Activated naive CD4-positive, alpha-beta T cell treated with anti-CD3 and anti-CD28 coated beads, Interleukin-2, amount 50 U/mL, for 72 hours (primary cell): ENCODE results near the gene VCPKMT. TPM values are rescaled to one million over a fixed set of nuclear protein-coding genes. Genes with fewer than 3 reads are reported as not detected.

Source experiments
- ATAC-seq, 2 donors: fragments of 150-1000 bp; cut with Tn5 transposase; 2 replicates each; pipeline ENCODE4 v1.10.0; 2021; ENCODE audit warnings: mild to moderate bottlenecking in 2 of 2, moderate library complexity in 2 of 2
- DNase-seq, 2 donors: peaks; one replicate each; pipeline ENCODE4 v3.0.0; 2021 to 2022; ENCODE audit warnings: low spot score in 2 of 2
- H3K27ac Mint-ChIP-seq, 2 donors: one replicate each; pipeline ENCODE4 v1.8.0; 2022; ENCODE audit warnings: mild to moderate bottlenecking in 2 of 2, mixed read lengths in 2 of 2
- H3K36me3 Mint-ChIP-seq, 2 donors: one replicate each; pipeline ENCODE4 v1.8.0; 2022; ENCODE audit warnings: mixed read lengths in 2 of 2
- H3K9me3 Mint-ChIP-seq, 2 donors: one replicate each; pipeline ENCODE4 v1.8.0; 2022; ENCODE audit warnings: mixed read lengths in 2 of 2
- total RNA-seq, 2 donors: library from RNA; stranded (reverse); gene quantifications; one replicate each; pipeline ENCODE4 v1.2.3, GENCODE V29; 2022

VCPKMT gene
- 10 to 100 TPM in 1 of 2 donors, 1 to 10 TPM in 1; 6.9 to 18.8 TPM for total RNA-seq

DNA sequence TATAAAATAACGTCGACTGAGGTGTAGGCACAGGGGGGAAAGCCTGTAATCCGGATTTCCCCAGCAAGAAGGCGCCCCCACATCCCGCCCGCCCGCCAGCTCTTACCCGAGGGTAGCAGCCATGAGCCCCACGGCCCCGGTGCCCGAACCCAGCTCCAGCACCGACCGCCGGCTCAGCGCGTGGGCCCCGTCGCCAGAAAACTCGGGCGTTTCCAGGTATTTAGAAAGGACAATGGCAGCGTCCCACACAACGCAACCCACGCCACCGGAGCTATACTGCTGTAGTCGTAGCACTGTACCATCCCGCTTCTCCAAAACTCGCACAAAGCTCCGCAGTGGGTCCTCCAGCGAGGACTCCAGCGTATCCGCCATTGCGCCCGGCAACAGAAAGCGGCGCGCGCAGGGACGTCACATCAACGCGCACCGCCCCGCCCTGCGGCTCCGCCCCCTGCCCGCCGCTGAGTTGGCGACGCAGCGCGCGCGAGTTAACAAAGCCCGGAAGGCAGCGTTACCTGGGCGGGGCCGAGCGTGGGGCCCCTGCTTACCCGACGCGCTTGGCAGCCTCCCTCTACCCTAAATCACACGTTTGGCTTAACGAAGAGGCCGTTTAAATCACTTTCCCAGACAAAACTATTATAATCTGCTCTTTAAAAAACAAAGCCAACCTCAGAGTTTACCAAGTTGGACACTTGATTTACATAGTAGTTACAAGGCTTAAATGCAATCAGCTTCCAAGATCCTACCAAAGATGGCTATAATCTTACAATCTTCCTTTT is at the start of gene VCPKMT:
TSS of gene VCPKMT (minus strand) at position 392 of the 776 bp plus-strand sequence. CDS start at position 372, 20 bp downstream.
- H3K36me3 Mint-ChIP-seq: peaks cover 13 to 24% of the 10 kb centered on the region in 2 donors
- peak; percentile 94 to 98 for DNase-seq
- ATAC-seq: peak; percentile 100
- no peaks in the 10 kb centered on the region for H3K9me3 Mint-ChIP-seq
- peak within 1 kb of the TSS; percentile 95 to 98 for H3K27ac Mint-ChIP-seq

DNA sequence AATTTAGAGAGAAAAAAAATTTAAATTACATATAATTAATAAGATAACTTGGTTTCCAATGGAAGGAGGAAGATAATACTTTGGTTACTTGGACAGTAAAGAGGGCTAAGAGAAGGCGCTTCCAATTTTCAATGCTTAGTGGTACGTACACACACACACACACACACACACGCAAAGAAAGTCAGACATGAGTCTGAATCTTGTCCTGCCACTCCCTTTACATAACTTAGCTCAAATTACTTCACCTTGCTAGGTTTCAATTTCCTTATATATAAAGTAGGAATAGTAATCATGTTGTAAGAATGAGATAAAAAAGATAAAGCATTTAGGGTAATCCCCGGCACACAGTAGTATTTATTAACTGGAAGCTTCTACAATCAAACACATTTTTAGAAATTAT is 39.7 kb upstream of the VCPKMT start:
- Mint-ChIP-seq H3K9me3 (no peaks in the 10 kb centered on the region), H3K27ac (peak overlapping the region in 1 of 2 donors; percentile 20), H3K36me3 (no peaks in the 10 kb centered on the region)
- ATAC-seq: no peak
- no peak for DNase-seq

DNA sequence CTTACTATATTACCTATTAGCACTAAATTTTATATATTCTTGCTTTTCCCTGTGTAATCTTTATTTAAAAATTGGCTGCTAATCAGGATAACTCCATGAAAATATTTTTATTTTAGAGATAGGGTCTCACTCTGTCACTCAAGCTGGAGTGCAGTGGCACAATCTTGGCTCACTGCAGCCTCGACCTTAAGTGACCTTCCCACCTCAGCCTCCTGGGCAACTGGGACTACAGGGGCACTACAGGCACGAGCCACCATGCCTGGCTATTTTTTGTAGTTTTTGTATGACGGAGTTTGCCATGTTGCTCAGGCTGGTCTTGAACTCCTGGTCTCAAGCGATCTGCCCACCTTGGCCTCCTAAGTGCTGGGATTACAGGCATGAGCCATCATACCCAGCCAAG is 32.4 kb upstream of the VCPKMT start:
- Mint-ChIP-seq H3K36me3 (no peaks in the 10 kb centered on the region), H3K27ac (no peak overlapping the region), H3K9me3 (no peaks in the 10 kb centered on the region)
- no peak for DNase-seq
- no peak for ATAC-seq

DNA sequence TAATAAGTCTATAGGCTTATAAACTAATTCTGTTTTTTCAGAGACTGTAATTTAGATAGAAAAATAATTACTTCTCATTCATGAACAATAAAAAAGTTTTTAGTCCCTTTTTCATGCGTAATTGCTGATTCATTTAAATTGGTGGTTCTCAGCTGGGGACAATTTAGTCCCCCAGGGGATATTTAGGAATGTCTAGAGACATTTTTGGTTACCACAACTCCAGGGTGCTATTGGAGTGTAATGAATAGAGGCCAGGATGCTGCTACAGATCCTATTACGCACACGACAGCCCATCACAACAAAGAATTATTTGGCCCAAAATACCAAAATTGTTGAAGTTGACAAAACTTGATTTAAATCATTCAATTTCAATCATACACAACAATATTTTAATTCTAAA is 22.8 kb upstream of the VCPKMT start:
- no peak for DNase-seq
- no peak overlapping the region for H3K27ac Mint-ChIP-seq
- H3K36me3 Mint-ChIP-seq: no peaks in the 10 kb centered on the region
- no peaks in the 10 kb centered on the region for H3K9me3 Mint-ChIP-seq
- ATAC-seq: no peak

DNA sequence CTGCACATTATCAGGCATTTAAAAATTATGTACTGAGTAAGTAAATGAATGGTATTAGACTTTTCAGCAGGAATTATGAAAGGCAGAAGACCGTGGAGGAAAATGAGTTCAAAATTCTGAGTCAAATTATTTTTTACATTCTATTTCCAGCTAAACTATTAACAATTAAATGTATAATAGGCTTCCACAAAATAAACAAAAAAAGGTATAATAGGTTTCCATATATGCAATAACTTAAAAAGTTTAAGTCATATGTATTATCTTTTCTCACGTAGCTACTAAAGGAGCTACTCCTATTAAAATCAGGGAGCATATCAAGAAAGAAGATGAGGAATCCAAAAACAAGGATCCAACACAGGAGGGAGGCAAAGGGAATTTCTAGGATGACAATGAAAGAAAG is 11.4 kb upstream of the VCPKMT start:
- H3K36me3 Mint-ChIP-seq: peaks cover 14 to 17% of the 10 kb centered on the region in 2 donors
- DNase-seq (no peak), ATAC-seq (no peak)
- H3K27ac Mint-ChIP-seq: no peak overlapping the region
- H3K9me3 Mint-ChIP-seq: no peaks in the 10 kb centered on the region

DNA sequence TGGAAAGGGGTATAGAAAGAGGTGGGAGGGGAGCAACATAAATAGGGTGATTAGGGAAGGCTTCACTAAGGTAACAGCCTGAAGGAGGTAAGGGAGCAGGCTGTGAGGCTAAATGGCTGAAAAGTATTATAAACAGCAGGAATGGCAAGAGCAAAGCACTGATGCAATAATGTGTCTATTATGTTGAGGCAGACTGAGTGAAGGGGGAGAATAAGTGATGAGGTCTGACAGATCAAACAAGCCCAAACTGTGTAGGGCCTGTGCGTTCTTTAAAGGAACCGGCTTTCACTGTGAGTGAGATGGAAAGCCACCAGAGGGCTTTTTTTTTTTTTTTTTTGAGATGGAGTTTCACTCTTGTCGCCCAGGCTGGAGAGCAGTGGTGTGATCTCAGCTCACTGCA is 6.7 kb upstream of the VCPKMT start:
- Mint-ChIP-seq H3K36me3 (peaks cover 6 to 12% of the 10 kb centered on the region in 2 donors), H3K27ac (no peak overlapping the region), H3K9me3 (no peaks in the 10 kb centered on the region)
- ATAC-seq (peak in 1 of 2 donors; percentile 66), DNase-seq (no peak)

DNA sequence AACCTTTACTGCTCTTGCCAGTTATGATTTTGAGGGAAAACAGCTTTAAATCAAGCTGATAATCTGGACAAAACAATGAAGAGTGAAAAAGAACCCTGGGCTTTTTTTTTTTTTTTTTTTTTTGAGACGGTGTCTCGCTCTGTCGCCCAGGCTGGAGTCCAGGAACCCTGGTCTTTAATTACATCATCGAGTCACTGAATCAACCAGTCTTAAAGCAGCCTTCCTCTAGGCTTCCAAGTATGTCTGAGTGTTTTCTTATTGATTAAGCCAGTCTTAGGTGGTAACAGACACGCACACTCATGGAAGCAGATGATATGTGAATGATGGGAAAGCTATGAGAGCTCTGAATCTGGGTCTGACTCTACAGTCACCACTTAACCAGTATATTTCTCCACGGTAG is 5.9 kb upstream of the VCPKMT start:
- Mint-ChIP-seq H3K27ac (no peak overlapping the region), H3K36me3 (peaks cover 6 to 12% of the 10 kb centered on the region in 2 donors), H3K9me3 (no peaks in the 10 kb centered on the region)
- DNase-seq (no peak), ATAC-seq (no peak)

DNA sequence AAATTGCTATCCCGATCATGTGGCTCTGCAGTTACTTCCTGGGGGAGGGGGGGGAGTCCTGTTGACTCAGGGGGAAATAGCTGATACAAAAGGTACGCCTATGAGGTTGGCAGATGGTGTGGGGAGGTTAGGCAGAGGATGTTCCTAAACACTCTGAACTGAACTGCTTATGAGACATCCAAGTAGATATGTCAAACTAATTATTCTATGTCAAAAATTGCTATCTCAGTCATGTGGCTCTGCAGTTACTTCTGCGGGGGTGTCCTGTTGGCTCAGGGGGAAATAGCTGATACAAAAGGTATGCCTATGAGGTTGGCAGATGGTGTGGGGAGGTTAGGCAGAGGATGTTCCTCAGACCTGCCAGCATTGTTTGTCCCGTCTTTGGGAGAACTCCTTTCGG is 5.1 kb upstream of the VCPKMT start:
- no peaks in the 10 kb centered on the region for H3K9me3 Mint-ChIP-seq
- no peak for DNase-seq
- H3K36me3 Mint-ChIP-seq: peaks cover 11 to 14% of the 10 kb centered on the region in 2 donors
- ATAC-seq: no peak
- peak overlapping the region in 1 of 2 donors; percentile 39 for H3K27ac Mint-ChIP-seq

DNA sequence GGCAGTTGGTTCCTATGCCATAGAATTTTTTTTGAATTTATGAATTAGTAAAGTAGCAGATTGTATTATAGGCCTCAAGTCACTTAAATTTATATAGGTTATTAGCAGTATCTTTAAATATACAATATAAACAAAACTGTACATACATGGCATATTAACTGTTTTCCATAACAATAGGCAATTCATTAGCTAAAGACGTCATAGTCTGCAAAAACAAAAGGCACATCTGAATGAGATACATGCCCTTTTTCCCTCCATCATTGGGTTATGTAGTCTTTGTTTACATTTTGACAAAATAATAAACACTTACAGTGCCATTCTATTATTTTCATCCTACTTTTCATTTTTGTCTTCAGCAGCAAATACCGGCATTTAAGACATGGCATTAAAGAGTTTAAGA is 1.1 kb upstream of the VCPKMT start:
- H3K9me3 Mint-ChIP-seq: no peaks in the 10 kb centered on the region
- no peak for DNase-seq
- no peak overlapping the region for H3K27ac Mint-ChIP-seq
- no peak for ATAC-seq
- H3K36me3 Mint-ChIP-seq: peaks cover 13 to 19% of the 10 kb centered on the region in 2 donors

DNA sequence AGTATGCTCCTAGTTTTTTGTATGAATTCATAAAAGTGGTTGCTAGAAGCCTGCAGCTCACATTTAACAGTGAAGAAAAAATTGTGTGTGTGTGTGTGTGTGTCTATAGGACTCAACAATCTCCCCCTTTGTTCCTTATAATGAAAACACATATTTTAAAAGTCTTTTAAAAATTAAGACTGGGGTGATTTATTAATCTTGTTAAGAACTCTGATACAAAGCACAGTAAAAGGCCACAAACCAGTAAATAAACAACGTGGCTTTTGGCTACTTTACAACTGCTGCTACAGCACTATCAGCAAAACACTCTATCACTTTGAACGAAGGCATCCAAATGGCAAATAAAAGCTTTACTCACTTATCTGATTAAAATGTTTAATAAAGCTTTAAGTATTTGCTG is 594 bp upstream of the VCPKMT start:
- DNase-seq: no peak
- H3K9me3 Mint-ChIP-seq: no peaks in the 10 kb centered on the region
- H3K27ac Mint-ChIP-seq: peak overlapping the region; percentile 95 to 98
- ATAC-seq: no peak
- H3K36me3 Mint-ChIP-seq: peaks cover 13 to 19% of the 10 kb centered on the region in 2 donors

DNA sequence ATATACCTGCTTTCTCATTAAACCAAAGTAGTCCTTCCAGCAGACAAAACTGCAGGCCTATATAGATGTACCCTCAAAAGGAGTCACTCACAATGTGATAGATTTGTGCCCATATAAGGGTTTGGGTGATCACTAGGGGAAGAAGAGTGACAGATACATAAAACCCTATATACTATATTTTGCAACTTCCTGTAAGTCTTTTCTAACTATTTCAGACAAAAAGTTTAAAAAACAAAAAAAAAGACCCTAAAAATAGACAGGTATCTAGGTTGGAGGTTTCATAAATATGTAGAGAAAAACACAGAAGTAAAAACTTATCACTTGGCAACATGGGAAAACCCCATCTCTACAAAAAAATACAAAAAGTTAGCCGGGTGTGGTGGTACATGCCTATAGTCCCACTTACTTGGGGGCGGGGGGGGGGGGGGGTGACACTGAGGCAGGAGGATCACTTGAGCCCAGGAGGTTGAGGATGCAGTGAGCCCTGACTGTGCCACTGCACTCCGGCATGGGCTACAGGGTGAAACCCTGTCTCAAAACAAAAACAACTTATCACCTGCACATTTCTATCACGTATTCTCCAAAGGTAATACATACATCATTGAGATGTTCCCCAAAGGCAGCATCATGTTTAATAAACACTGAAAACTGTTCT is 2.9 kb downstream of the VCPKMT start:
- no peaks in the 10 kb centered on the region for H3K9me3 Mint-ChIP-seq
- H3K27ac Mint-ChIP-seq: no peak overlapping the region
- H3K36me3 Mint-ChIP-seq: peaks cover 13 to 36% of the 10 kb centered on the region in 2 donors
- ATAC-seq (no peak), DNase-seq (no peak)

DNA sequence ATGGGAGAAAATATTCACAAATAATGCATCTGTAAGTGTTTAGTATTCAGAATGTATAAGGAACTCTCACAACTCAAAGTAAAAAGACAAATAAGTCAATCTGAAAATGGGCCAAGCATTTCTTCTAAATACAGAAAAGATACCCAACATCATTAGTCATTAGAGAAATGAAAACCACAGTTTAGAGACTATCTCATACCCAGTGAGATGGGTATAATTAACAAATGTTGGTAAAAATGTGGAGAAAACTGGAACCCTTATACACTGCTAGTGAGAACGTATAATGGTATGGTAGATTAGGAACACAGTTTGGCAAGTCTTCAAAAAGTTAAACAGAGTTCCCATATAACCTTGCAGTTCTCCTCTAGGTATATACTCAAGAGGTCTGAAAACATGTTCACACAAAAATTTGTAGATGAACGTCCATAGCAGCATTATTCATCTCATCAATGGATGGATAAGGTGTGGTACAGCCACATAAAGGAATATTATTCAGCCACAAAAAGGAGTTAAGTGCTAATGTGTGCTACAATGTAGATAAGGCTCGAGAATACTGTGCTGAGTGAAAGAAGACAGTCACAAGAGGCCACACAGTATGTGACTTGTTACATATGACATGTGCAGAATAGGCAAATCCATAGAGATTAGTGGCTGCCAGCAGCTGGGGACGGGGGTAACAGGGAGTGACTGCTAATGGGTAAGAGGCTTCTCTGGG is 5.9 kb downstream of the VCPKMT start:
- Mint-ChIP-seq H3K36me3 (peaks cover 2 to 21% of the 10 kb centered on the region in 2 donors), H3K27ac (peak overlapping the region; percentile 21 to 65), H3K9me3 (no peaks in the 10 kb centered on the region)
- DNase-seq (no peak), ATAC-seq (peak; percentile 18 to 70)

DNA sequence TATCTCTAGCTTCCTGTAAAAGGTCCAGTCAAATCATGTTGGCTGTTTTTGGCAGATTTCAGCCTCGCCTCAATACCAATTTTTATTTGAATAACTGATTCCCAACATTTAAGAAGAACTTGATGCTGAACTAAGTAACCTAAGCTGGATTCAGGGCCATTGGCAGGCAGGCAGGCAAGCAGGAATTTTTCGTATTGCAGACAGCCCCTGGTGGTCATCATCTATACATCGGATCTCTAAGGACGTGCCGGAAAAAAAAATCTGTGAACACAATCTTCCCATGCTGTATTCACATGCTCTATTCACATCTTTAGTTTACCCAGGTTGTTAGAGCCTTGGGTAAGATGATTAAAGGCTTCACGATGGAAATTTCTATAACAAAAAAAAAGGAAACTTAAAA is 7.0 kb downstream of the VCPKMT start:
- DNase-seq (no peak), ATAC-seq (no peak)
- Mint-ChIP-seq H3K9me3 (no peaks in the 10 kb centered on the region), H3K36me3 (peaks cover 0 to 18% of the 10 kb centered on the region in 2 donors), H3K27ac (no peak overlapping the region)

DNA sequence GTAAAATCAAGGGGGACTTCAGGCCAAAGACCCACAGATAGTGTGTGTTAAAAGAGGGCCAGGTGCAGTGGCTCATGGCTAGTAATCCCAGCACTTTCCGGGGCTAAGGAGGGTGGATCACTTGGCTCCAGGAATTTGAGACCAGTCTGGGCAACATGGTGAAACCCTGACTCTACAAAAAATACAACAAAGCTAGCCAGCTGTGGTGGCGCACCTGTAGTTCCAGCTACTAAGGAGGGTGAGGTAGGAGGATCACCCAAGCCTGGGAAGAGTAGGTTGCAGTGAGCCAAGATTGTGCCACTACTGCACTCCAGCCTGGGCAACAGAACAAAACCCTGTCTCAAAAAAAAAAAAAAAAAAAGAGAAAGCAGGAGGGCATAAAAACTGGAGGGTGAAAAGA is 8.5 kb downstream of the VCPKMT start:
- DNase-seq: no peak
- Mint-ChIP-seq H3K27ac (peak overlapping the region in 1 of 2 donors; percentile 29), H3K36me3 (peaks cover 8 to 26% of the 10 kb centered on the region in 2 donors), H3K9me3 (no peaks in the 10 kb centered on the region)
- ATAC-seq: no peak

DNA sequence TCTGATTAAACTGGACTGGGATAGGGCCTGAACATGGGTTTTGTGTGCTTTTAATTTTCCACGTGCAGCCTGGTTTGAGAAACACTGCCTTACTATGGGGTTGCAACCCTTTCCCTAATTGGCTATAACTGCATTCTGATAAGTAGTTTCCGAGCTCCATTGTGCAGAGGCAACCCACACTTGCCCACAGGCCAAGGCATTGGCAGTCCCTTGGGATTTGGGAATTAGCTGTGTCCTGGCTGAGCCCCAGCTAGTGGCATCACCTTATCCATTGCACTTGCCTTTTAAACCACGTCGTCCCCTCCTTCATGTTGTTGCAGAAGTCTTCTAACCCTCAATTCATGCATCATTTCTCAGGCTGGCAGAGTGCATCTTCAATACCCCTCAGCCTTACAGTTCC is 10.2 kb downstream of the VCPKMT start:
- Mint-ChIP-seq H3K9me3 (no peaks in the 10 kb centered on the region), H3K36me3 (peaks cover 8 to 20% of the 10 kb centered on the region in 2 donors), H3K27ac (no peak overlapping the region)
- ATAC-seq (no peak), DNase-seq (no peak)

DNA sequence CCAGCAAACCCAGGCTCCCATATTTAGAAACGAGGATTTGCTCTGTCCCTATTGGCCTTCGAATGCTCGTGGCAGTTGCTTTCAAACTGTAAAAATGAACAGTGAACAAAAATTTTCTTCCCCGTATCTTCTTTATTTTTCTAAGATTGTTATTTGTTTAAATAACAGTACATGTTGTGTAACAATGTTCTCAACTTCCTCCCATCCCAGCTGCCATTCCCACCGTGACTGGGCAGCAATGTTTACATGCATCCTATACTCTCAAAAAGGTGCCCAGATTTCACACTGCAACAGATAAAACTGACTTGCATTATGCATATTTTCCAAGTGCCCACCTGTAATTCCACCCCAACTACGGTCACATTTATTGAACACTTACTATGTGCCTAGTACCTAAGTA is 12.8 kb downstream of the VCPKMT start:
- ATAC-seq: no peak
- no peak for DNase-seq
- Mint-ChIP-seq H3K9me3 (no peaks in the 10 kb centered on the region), H3K27ac (peak overlapping the region; percentile 75 to 85), H3K36me3 (peaks cover 8 to 14% of the 10 kb centered on the region in 2 donors)

DNA sequence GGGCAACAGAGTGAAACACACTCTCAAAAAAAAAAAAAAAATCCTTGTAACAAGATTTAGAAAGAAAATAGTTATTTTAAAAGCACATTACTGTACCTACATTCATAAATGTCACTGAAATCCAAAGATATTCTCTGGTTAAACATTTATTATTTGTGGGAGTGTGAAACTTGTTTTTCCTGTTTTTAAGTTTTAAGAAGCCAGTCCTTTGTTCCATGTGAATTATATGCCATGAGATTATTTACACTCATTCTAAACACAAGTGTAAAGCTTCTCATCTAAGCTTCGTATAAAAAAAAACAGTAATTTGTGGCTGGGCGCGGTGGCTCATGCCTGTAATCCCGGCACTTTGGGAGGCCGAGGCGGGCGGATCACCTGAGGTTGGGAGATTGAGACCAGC is 15.0 kb downstream of the VCPKMT start:
- DNase-seq: no peak
- Mint-ChIP-seq H3K36me3 (peaks cover 8 to 19% of the 10 kb centered on the region in 2 donors), H3K27ac (no peak overlapping the region), H3K9me3 (no peaks in the 10 kb centered on the region)
- no peak for ATAC-seq
